MM.1S (cell line): Measurements from ENCODE around the gene ITPR1.

Experiments
- EZH2 ChIP-seq: fragments of 300-600 bp; sonication (generic); optimal IDR thresholded peaks from 2 replicates; pipeline ENCODE3; 2017; ENCODE audit warnings: low read depth, mild to moderate bottlenecking, antibody characterized with exemption, low read length, mixed read lengths
- EZH2phosphoT487 ChIP-seq: fragments of 300-600 bp; sonication (generic); IDR thresholded peaks from 2 replicates; pipeline ENCODE4 v1.6.1; 2018; ENCODE audit warnings: antibody characterized with exemption, low read length
- TF ChIP-seq, protein P1 (sequence below): fragments of 300-600 bp; sonication (generic); IDR thresholded peaks from 2 replicates; pipeline ENCODE4 v1.5.1; 2016; ENCODE audit warnings: antibody characterized with exemption, low read length, mixed read lengths

GRCh38 chr3:4801892-4802291 is 308.7 kb downstream of the ITPR1 start:
- TF ChIP-seq, protein P1, sequence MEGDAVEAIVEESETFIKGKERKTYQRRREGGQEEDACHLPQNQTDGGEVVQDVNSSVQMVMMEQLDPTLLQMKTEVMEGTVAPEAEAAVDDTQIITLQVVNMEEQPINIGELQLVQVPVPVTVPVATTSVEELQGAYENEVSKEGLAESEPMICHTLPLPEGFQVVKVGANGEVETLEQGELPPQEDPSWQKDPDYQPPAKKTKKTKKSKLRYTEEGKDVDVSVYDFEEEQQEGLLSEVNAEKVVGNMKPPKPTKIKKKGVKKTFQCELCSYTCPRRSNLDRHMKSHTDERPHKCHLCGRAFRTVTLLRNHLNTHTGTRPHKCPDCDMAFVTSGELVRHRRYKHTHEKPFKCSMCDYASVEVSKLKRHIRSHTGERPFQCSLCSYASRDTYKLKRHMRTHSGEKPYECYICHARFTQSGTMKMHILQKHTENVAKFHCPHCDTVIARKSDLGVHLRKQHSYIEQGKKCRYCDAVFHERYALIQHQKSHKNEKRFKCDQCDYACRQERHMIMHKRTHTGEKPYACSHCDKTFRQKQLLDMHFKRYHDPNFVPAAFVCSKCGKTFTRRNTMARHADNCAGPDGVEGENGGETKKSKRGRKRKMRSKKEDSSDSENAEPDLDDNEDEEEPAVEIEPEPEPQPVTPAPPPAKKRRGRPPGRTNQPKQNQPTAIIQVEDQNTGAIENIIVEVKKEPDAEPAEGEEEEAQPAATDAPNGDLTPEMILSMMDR = no peak
- no peak for TF ChIP-seq EZH2
- no peak for TF ChIP-seq EZH2phosphoT487
